ENCODE measurements around the gene GIPC1.
A peak's percentile ranks its signal among the peaks of the same experiment; 100 is the strongest.
"Not testable (repeated sequence)": the region's sequence is repeated elsewhere in the genome, so short reads cannot be mapped to it uniquely, and the experiment has no call there.

The GIPC1 gene

GRCh38 chr19:14470031-14470876, 25.7 kb downstream of the GIPC1 start:
- DNase-seq (ENCODE audit: low spot score), result no peak

DNA sequence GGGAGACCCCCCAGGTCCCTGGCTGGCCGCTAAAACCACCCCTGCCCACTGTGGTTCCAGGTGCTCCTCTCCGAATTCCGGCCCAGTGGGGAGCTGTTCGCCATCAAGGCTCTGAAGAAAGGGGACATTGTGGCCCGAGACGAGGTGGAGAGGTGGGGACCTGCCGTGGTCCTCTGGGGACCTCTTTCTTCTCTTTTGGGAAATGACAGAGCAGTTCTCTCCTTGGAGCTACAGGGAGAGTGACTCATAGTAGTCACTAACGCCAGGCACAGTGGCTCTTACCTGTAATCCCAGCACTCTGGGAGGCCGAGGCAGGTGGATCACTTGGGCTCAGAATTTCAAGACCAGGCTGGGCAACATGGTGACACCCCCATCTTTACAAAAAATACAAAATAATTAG, 28.1 kb downstream of the GIPC1 start:
- no peak for DNase-seq (ENCODE audit: low spot score)

GRCh38 chr19:14467391-14467790, 28.5 kb downstream of the GIPC1 start:
- no peak for DNase-seq (ENCODE audit: low spot score)

GRCh38 chr19:14463747-14464146, 32.2 kb downstream of the GIPC1 start:
- DNase-seq (ENCODE audit: low spot score), result no peak

DNA sequence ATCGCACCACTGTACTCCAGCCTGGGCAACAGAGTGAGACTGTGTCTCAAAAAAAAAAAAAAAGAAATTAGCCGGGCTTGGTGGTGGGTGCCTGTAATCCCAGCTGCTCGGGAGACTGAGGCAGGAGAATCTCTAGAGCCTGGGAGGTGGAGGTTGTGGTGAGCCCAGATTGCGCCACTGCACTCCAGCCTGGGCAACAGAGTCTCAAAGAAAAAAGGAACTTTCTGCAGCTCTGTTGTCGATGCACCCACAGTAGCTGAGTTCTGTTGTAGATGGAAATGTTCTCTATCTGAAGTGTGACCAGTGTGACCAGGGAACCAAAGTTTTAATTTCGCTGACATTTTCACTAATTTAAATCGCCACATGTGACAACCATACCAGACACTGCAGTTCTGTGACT, 33.5 kb downstream of the GIPC1 start:
- DNase-seq (ENCODE audit: low spot score), result not testable (repeated sequence)

DNA sequence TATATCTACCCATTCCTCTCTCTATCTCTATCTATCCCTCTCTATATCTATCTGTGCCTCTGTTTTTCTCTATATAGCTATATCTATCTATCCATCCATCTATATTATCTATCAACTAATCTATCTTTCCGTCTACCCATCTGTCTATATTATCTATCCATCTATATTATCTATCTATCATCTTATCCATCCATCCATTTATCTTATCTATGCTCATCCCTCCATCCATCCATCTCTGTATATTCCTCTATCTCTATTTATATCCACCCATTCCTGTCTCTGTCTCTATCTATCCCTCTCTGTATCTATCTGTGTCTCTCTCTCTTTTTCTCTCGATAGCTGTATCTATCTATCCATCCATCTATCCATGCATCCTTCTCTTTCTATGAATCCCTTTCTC, 35.0 kb downstream of the GIPC1 start:
- DNase-seq (ENCODE audit: low spot score), result no peak

- DNase-seq (ENCODE audit: low spot score), result peak; percentile 50
Measured at GRCh38 chr19:14459703-14460102, 36.2 kb downstream of the GIPC1 start.

- DNase-seq (ENCODE audit: low spot score), result not testable (repeated sequence)
Measured at GRCh38 chr19:14452303-14452702, 43.6 kb downstream of the GIPC1 start.

DNA sequence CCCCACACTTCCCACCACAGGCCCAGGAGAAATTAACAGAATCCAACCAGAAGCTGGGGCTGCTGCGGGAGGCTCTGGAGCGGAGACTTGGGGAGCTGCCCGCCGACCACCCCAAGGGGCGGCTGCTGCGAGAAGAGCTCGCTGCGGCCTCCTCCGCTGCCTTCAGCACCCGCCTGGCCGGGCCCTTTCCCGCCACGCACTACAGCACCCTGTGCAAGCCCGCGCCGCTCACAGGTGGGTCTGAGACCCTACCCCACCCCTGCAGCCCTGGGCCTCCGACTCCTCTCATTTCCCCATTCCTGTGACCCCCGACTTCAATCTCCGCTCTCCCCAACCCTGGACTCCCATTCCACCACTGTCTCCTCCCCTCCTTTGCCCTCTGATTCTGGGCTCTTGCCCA, 45.1 kb downstream of the GIPC1 start:
- DNase-seq (ENCODE audit: low spot score), result no peak

DNA sequence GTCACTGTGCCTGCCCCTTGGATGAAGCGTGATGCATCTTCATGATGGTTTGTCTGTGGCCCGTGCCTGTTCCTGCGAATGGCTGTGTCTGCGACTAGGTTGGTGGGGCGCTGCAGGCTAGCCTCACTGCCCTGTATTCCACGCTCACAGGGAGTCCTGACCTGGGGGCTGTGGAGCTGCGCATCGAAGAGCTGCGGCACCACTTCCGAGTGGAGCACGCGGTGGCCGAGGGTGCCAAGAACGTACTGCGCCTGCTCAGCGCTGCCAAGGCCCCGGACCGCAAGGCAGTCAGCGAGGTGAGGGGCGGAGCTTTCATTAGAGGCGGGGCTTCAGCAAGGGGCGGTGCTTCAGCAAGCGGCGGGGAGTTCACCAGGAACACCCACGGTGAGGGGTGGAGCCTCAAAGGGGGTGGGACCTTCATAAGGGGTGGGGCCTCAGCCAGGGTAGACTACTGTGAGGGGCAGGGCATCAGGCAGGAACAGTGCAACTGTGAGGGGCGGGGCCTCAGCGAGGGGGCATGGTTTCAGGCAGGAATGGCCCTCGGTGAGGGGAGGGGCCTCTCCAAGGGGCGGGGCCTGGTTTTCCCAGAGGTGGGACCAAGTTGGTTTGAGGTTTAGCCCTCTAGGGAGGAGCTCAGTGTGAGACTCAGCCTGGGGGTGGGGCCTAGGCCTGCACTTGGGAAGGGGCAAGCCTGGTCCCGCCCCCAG, 45.6 kb downstream of the GIPC1 start:
- DNase-seq (ENCODE audit: low spot score), result peak; percentile 57

DNA sequence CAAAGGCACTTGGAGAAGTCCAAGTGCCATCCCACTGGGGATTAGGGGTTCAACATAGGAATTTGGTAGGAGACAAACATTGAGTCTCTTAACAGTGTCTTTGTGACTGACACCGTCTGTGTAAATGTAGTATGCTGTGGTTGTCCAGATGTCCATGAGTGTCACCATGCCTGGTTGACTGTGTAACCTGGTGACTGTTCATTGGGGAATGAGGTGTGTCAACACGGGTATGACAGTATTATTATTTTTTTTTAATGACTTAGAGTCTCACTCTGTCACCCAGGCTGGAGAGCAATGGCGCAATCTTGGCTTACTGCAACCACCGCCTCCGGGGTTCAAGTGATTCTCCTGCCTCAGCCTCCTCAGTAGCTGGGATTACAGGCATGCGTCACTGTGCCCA, 46.6 kb downstream of the GIPC1 start:
- DNase-seq (ENCODE audit: low spot score), result no peak

DNA sequence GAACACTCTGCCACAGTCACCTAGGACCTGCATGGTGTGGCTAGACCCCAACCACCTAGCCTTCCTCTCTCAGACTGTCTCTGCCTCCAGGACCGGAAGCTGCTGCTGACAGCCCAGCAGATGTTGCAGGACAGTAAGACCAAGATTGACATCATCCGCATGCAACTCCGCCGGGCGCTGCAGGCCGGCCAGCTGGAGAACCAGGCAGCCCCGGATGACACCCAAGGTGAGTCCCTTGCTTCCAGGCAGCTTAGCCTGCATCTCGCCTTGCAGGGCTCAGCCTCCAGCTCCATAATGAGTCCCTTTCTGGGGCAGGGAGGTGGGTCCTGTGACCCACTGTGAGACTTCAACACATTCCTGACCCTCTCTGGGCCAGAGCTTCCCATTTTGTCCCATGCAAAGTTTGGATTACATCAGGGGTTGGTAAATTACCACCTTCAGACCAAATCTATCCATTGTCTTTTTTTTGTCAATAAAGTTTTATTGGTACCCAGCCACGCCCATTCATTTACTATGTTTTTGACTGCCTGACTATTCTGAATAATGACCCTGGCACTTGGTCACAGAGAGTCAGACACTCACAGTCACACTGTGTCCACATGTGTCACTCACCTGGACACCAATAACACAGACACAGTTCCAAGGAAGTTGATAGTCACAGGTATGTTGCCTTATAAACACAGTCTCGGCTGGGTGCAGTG, 49.4 kb downstream of the GIPC1 start:
- no peak for DNase-seq (ENCODE audit: low spot score)

- DNase-seq (ENCODE audit: low spot score), result no peak
Measured at GRCh38 chr19:14443632-14444216, 52.2 kb downstream of the GIPC1 start.

GRCh38 chr19:14442891-14443631, 52.9 kb downstream of the GIPC1 start:
- no peak for DNase-seq (ENCODE audit: low spot score)

GRCh38 chr19:14441041-14441938, 54.6 kb downstream of the GIPC1 start:
- DNase-seq (ENCODE audit: low spot score), result no peak

- peak; percentile 87 for DNase-seq (ENCODE audit: low spot score)
Measured at GRCh38 chr19:14440049-14440448, 55.9 kb downstream of the GIPC1 start.

DNA sequence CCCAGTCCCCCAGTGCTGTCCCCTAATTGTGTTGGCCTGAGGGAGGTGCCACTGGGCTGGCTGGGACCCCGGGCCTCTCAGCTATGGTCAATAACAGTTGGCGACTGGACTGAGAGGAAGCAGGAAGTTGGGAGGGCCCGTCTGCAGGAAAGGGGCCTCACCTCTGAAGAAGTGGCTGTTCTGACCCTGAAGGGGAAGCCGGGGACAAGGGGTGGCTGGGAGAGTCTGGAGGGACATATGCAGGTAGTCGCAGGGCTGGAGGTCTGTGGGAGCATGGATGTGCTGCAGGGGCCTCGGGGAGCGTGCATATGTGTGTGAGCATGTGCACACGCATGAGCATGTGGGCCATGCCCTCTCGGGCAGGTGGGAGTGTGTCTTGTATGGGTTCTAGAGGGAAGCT, 56.9 kb downstream of the GIPC1 start:
- no peak for DNase-seq (ENCODE audit: low spot score)

- DNase-seq (ENCODE audit: low spot score), result no peak
Measured at GRCh38 chr19:14437578-14438140, 58.3 kb downstream of the GIPC1 start.

- no peak for DNase-seq (ENCODE audit: low spot score)
Measured at GRCh38 chr19:14435320-14436050, 60.4 kb downstream of the GIPC1 start.
